NCI-H128 (cell line): ENCODE results near the gene EPB41L1.

Experiments
- DNase-seq: peaks from one replicate; lab custom pipeline; 2025; ENCODE audit not compliant: unreplicated experiment; lab: John Stamatoyannopoulos, UW

EPB41L1 gene

DNA sequence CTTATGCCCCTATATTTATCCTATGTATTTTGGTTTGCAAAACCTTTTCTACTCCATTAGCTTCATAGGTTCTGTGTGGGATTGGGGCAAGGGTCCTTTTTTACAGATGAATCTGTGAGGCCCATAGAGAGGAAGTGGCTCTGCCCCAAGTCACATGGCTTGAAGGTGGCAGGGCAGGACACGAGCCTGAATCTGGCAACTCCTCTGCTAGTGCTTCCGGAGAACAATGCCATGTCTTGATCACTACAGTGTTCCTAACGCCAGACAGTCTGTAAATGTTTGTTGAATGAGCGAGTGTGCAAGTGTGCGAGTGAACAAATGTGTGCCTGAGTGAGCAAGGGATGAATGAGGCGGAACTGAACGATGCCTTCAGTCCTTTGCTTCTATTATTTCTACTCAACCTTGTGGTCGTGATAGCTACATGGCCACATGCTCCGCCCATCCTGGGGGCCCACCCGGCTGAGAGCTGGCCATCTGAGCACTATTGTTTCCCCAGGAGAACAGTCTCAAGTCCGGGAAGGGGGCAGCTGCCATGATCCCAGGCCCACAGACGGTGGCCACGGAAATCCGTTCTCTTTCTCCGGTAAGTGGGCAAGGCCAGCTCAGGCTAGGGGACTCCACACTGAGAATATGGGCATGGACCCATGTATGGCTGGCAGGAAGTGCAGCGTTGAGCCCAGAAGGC, 64.0 kb downstream of the EPB41L1 start:
- no peak for DNase-seq

DNA sequence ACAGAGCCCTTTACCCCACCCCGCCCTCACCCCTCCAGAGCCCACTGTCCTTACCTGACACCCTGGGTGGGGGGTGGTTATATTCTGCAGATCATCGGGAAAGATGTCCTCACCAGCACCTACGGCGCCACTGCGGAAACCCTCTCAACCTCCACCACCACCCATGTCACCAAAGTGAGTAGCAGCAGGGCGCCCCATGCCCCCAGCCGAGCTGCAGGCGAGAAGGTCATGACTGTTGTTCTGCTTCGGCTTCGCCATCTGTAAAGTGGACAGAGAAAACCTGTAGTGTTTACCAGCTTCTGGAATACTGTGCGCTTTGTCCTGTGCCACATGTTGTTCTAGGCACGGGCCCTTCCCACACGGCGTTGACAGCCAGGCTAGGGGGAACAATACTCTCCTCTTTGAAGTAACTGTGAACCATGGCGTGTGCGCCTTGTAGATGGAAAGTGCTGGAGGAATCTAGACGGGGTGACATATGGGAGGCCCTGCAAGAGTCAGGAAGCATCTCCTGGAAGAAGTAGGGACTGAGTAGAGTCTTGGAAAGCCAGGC, 65.2 kb downstream of the EPB41L1 start:
- no peak for DNase-seq

DNA sequence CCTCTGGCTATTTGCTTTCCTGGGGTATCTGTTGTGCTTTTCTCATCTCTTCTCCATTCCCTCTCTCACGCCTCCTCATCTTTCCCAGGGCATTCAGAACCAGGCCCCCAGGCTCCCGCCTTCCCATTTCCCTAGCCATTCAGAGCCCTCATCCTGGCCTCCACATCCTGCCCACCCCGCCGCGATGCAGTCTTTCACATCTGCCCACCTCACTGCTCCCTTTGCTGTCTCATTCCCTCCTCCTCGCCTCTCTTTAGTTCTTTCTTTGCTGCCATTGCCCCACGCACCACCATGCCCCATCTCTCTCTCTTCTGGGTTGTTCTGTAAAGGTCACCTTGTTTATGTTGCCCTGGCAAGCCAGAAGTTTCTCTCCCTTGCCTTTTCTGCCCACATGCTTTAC, 71.1 kb downstream of the EPB41L1 start:
- no peak for DNase-seq

DNA sequence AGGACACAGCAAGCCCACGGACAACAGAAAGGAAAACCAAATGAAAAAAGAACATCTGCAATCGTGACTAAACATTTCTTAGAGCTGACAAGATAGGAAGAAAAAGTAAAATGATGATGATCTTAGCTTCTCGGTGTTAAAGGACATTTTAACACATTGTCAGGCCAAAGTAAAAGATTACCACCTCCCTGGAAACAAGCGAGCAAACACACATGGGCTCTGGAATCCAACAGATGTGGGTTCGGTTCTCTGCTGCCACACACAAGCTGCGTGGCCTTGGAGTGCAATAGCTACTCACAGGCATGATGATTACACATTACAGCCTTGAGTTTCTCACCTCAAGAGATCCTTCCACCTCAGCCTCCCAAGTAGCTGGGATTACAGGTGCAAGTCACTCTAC, 74.2 kb downstream of the EPB41L1 start:
- DNase-seq, result no peak

DNA sequence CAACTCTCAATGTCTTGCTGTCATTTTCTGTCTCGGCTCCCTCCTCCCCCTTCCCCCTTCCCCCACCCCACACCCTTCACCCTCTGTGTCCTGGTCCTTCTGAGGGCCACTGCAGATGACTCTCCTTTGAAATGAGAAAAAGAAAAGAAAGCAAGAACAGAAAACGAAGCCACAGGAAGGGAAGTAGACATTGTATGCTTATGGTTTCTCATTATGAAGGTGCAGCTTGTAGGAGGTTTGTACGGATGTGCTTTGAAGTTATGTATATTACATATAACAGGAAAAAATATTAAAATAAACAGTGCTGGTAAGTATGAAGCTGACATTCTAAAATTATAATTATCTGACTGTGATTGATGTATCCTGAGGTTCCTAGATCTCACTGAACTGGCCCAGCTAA, 75.5 kb downstream of the EPB41L1 start:
- DNase-seq, result no peak

DNA sequence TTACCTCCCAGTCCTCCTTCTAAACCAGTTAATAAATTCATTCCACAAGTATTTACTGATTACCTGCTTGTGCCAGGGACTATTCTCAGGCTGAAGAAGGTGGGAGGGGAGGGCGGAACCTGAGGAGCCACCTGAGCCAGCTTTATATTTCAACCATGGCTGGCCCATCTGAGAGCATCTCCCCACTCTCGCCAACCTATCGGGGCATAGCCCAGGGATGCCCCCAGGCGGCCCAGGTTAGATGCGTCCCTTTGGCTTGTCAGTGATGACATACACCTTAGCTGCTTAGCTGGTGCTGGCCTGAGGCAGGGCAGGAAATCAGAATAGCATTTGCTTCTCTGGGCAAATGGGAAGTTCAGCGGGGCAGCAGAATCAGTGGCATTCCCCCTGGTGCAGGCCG, 76.8 kb downstream of the EPB41L1 start:
- no peak for DNase-seq

DNA sequence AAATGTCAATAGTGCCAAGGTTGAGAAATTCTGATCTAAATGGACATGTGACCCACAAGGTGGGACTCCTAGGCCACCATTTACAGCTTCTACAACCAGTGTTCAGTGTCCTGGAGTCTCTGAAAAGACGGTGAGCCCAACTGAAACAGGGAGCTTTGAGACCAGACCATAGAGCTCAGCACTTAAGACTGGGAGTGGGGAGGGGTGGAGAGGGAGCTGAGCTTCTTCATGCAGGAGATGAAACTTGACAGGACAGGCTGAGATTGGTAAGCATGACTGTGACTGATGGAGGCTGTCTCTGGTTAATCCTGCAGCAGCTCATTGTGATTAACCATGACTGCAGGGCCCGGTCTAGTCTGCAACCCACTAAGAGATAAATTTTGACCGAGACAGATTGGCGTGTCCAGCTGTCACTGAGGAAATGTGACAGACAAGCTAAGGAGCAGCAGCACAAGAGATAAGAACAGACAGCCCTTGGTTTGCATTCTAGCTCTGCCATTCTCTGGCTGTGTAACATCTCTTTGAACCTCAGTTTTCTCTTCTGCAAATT, 80.3 kb downstream of the EPB41L1 start:
- DNase-seq, result no peak

- peak; percentile 55 for DNase-seq
Observed at GRCh38 chr20:36235892-36236785, 81.6 kb downstream of the EPB41L1 start, which contains the start of gene AAR2. AAR2 (plus strand) TSS chr20:36236478; CDS start chr20:36239869, 3,391 bp downstream.

DNA sequence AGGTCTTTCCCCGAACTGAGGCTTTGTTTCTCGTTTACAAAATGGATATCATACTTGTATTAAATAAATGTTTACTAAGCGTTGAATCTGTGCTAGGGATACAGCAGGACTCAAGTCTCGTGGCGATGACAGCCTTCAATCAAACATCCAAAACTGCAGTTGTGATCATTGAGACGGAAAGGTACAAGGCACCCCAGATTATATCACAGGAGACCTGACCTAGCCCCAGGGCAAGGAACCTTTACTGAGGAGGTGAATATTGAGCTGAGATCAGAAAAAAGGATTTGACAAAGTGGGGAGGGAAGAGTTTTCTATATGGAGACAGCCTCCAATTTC, 82.2 kb downstream of the EPB41L1 start:
- DNase-seq, result no peak

- DNase-seq, result no peak
Observed at GRCh38 chr20:36237477-36237876, 82.9 kb downstream of the EPB41L1 start.

DNA sequence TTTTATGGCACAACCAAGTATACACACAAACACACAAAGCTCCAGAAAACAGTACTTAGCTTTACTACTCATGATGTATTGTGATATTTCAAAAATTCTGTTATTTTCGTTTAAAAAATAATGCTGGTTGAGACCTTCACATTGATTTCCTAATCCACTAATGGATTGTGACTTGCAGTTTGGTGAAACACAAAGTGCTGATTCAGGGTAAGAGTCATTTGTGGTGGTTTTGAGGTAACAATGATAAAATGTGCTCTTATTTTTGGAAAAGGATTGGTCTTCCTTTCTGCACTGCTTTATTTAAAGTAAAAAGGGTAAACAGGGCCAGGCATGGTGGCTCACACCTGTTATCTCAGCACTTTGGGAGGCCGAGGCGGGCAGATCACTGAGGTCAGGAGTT, 83.6 kb downstream of the EPB41L1 start:
- no peak for DNase-seq

DNA sequence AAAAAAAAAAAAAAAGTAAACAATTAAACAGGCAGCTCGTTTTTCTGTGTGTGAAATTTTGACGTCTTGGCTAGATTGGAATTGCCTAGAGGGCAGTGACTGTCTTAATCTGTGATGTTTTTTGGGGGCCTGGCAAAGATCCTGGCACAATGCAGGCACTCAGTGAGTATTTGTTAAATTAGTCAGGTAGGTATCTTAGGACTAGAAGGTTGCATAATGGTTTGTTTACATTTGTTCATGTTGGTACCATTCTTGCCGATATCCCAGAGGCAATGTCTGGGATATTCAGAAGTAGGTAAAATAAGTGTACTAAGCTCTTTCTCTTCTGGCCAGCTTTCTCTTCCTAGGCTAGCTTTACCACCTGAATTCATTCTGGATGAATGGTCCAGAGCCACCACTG, 84.2 kb downstream of the EPB41L1 start:
- no peak for DNase-seq

GRCh38 chr20:36240076-36240475, 85.5 kb downstream of the EPB41L1 start:
- DNase-seq, result no peak

- no peak for DNase-seq
Observed at GRCh38 chr20:36241678-36242077, 87.1 kb downstream of the EPB41L1 start.

- no peak for DNase-seq
Observed at GRCh38 chr20:36243726-36244125, 89.2 kb downstream of the EPB41L1 start.

DNA sequence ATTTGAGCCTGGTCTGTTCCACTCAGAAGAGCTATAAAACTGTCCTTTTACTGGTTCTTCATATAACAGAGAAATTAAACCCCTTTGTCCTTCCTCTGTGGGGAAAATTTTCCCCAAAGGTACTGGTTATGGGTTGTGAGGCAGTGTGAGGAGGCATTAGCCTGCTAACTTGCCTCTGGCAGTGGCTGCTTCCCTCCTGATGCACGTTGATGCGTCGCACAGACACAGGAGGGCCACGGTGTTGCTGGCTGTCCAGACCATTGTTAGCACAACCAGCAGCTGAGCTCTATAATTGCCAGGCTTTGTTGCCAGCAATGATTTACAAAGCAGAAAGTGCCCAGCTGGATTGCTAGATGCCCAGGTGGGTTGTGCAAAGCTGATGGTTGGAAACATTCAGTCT, 91.9 kb downstream of the EPB41L1 start:
- no peak for DNase-seq

DNA sequence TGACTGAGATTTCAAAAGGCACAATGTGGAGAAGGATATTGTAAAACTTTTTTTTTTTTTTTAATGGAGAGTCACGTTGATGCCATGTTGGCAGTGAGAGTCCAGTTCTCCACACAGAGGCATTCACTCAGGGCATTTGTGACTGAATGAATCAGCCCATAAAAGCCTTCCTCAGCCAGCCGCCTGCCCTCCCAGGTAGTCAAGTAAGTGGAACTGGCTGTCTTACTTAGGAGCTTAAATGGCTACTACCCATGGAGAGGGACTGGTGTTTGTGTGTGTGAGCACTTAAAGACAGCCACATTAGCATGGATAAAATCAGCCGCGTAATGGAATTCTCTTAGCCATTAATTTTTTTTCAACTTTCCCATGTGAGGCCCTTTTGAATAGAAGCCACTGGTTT, 94.3 kb downstream of the EPB41L1 start:
- no peak for DNase-seq

GRCh38 chr20:36249450-36249849, 94.9 kb downstream of the EPB41L1 start:
- no peak for DNase-seq

- DNase-seq, result no peak
Observed at GRCh38 chr20:36251426-36251825, 96.9 kb downstream of the EPB41L1 start.

DNA sequence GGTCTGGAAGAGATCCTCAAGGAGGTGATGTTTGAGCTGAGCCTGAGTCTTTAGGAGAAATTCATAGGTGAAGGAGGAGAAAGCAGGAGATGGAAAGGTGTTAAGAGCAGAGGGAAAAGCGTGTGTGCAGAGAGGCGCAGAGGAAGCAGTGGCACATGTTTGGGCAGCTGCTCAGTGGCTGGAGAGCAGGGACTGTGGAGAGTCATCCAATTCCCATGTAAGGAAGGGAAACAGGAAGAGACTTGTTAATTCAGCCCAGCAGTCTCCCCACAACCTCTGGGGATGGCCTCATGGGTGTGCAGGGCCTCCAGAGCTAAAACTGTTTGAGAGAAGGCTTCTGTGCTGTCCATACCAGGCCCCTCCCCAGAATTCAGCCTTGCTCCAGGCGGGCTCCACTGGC, 98.0 kb downstream of the EPB41L1 start:
- no peak for DNase-seq

- no peak for DNase-seq
Observed at GRCh38 chr20:36253036-36253435, 98.5 kb downstream of the EPB41L1 start.

- no peak for DNase-seq
Observed at GRCh38 chr20:36254076-36254475, 99.5 kb downstream of the EPB41L1 start.
